Activated T-helper 1 cell treated with anti-CD3 and anti-CD28 coated beads, Interleukin-12 subunit alpha, Interleukin-12 subunit beta, Interleukin-2, Interleukin-4 antibody, amounts not matched to agents 30 ng/mL and 10 ng/mL and 1 ng/mL, durations not matched to agents 14 hours and 24 hours and 36 hours (primary cell): ENCODE measurements around the gene PIP4K2A. TPM values are rescaled to one million over a fixed set of nuclear protein-coding genes. Genes with fewer than 3 reads are reported as not detected.
A peak's percentile ranks its signal among the peaks of the same experiment; 100 is the strongest.

ENCODE experiments used
- DNase-seq: peaks from one replicate; pipeline ENCODE4 v3.0.0; 2021; ENCODE audit warnings: low spot score
- H3K27ac Mint-ChIP-seq: one replicate; pipeline ENCODE4 v1.8.0; 2021; ENCODE audit warnings: mild to moderate bottlenecking, mixed read lengths
- H3K27me3 Mint-ChIP-seq: one replicate; pipeline ENCODE4 v1.8.0; 2022; ENCODE audit warnings: mild to moderate bottlenecking, moderate library complexity, mixed read lengths; ENCODE audit not compliant: insufficient read depth
- H3K36me3 Mint-ChIP-seq: one replicate; pipeline ENCODE4 v1.8.0; 2021; ENCODE audit warnings: low read depth, mixed read lengths
- H3K4me1 Mint-ChIP-seq: one replicate; pipeline ENCODE4 v1.8.0; 2021; ENCODE audit warnings: low read depth, mixed read lengths
- H3K4me3 Mint-ChIP-seq: one replicate; pipeline ENCODE4 v1.8.0; 2021; ENCODE audit warnings: mild to moderate bottlenecking, moderate library complexity, mixed read lengths
- H3K9me3 Mint-ChIP-seq: one replicate; pipeline ENCODE4 v1.8.0; 2021; ENCODE audit warnings: mixed read lengths
- intact Hi-C: fragments of 100-400 bp; cut with micrococcal nuclease; formaldehyde crosslinking; loops from one replicate; pipeline ENCODE4 v1.15.1; 2024
- total RNA-seq: library from RNA; stranded (reverse); gene quantifications from 2 replicates; pipeline ENCODE4 v1.2.3, GENCODE V29; 2022

Gene PIP4K2A
- total RNA-seq, 1 donor from 2014 or later, result 92.7 TPM

DNA sequence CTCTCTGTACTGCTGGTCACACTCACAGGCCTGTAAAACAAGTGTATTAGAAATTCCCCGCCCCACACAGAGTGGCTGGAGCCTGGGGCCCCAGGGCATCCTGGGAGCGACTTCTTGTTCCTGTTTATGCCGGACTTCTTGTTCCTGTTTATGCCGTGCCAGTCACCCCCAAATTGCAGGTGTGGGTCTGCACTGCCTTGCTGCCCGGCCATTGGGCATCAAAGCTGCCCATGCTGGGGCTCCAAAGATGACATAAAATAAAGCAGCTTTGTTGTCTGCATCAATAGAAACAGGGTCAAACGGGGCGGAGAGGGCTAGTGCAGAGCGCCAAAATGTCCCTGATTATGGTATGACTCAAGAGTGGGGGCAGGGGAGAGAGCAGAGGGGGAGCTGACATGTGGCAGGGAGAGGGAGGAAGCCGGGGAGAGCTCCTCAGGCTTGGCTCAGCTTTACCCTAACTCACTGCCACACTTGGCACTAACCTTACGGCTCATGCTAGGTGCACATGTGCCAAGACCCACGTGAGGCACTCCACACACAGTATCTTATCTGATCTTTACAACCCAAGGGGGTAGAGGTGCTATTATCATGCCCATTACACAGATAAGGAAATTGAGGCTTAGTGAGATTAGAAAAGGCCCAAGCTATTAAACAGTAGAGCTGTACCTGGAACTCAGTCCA, 98.4 kb downstream of the PIP4K2A start:
- Mint-ChIP-seq H3K27ac (no peak overlapping the region), H3K9me3 (no peaks in the 10 kb centered on the region), H3K27me3 (no peaks in the 10 kb centered on the region), H3K36me3 (peaks cover 17% of the 10 kb centered on the region), H3K4me1 (peaks cover 79% of the 10 kb centered on the region), H3K4me3 (peak overlapping the region; percentile 12)
- intact Hi-C loops, result no loop called here
- no peak for DNase-seq

DNA sequence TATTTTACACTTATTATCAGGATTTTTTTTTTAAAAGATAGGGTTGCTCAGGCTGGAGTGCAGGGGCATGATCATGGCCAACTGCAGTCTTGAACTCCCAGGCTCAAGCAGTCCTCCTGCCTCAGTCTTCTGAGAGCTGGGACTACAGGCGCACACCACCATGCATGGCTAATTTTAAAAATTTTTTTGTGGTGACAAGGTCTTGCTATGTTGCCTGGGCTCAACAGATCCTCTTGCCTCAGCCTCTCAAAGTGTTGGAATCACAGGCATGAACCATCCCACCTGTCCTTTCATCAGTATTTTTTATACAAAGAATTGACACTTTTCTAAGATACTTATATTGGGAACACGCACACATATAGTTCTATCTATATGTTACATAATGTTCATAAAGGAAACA, 99.3 kb downstream of the PIP4K2A start:
- Mint-ChIP-seq H3K4me1 (peaks cover 79% of the 10 kb centered on the region), H3K9me3 (no peaks in the 10 kb centered on the region), H3K36me3 (peaks cover 16% of the 10 kb centered on the region), H3K4me3 (no peak overlapping the region), H3K27me3 (no peaks in the 10 kb centered on the region), H3K27ac (no peak overlapping the region)
- intact Hi-C loops, result no loop called here
- DNase-seq, result no peak

DNA sequence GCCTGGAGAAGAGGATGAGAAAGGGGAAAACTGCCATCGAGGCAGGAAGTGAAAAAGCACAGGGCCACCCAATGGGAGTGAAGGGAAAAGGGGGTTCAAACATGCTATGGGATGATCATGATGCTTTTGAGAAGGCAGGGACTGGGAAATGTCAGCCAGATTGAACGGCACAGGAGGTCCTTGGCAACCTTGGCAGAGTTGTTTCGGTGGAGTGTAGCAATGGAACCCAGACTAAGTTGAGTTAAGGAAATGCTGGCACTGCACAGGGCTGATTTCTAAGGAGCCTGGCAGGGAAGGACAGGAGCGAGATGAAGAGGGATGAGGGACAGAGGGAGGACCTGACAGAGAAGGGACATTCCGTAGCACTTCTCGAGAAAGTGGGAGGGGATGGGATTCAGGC, 101.4 kb downstream of the PIP4K2A start:
- Mint-ChIP-seq H3K36me3 (peaks cover 26% of the 10 kb centered on the region), H3K4me1 (peaks cover 85% of the 10 kb centered on the region), H3K27me3 (no peaks in the 10 kb centered on the region), H3K9me3 (no peaks in the 10 kb centered on the region), H3K4me3 (peak overlapping the region; percentile 38), H3K27ac (peak overlapping the region; percentile 21)
- no peak for DNase-seq
- intact Hi-C loops, result loop anchor here (5.0 kb wide), 1 partner anchor 41 kb away; no protein-coding TSS in a partner anchor

DNA sequence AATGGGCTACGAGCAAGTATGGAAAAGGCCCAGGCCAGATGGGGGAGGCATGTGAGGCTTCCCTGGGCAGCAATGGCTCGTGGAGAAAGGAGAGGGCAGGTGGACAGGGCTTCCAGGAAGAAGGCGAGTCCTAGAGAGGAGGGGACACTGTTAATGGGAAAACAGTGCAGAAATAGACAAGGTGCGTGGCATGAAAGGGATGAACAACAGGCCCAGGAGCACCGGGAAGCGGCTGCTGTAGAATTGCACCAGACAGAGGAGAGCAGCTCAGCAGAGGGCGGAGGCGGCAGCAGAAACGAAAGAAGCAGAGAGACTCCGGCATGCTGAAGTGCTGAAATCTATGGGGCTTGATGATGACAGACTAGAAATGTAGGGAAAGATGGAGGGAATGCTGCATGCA, 102.1 kb downstream of the PIP4K2A start:
- intact Hi-C loops, result loop anchor here (1.0 to 5.0 kb wide), 2 partner anchors 18 to 40 kb away; no protein-coding TSS in a partner anchor
- DNase-seq, result peak; percentile 30
- peak overlapping the region; percentile 21 for H3K27ac Mint-ChIP-seq
- peaks cover 29% of the 10 kb centered on the region for H3K36me3 Mint-ChIP-seq
- H3K4me1 Mint-ChIP-seq, result peaks cover 83% of the 10 kb centered on the region
- no peaks in the 10 kb centered on the region for H3K27me3 Mint-ChIP-seq
- peak overlapping the region; percentile 38 for H3K4me3 Mint-ChIP-seq
- H3K9me3 Mint-ChIP-seq, result no peaks in the 10 kb centered on the region

DNA sequence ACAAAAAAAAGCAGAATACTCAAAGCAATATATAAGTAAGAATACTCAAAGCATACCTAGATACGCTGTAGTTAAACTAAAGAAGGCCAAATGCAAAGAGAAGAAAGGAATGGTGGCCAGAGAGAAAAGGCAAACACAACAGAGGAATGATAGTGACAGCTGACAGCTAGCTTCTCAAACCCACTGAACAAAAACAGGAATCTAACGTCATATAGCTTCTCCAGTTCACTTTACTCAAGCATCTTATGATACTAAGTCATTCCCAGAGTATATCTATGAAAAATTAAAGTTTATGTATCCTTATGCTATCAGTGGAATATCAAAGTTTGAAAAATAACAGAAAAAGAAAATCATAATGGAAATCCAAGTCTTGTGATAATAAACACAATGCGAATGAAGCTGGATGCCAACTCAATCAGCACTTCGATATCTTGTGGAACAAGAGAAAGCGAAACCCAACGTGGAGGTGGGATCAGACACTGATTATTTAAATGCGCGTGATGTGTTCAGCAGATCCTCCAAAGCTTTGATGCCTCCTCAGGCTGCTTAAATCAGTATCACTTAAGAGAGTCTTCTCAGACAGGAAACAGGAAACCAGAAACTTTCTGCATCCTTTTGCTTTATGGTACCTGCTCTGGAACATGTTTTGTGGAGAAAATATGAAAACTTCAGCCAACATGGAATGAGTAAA, 102.8 kb downstream of the PIP4K2A start:
- H3K27me3 Mint-ChIP-seq, result no peaks in the 10 kb centered on the region
- H3K9me3 Mint-ChIP-seq, result no peaks in the 10 kb centered on the region
- peak; percentile 72 for DNase-seq
- H3K27ac Mint-ChIP-seq, result peak overlapping the region; percentile 21
- intact Hi-C loops, result loop anchor here (1.0 to 5.0 kb wide), 5 partner anchors 12 to 101 kb away; no protein-coding TSS in a partner anchor
- H3K36me3 Mint-ChIP-seq, result peaks cover 32% of the 10 kb centered on the region
- peaks cover 90% of the 10 kb centered on the region for H3K4me1 Mint-ChIP-seq
- H3K4me3 Mint-ChIP-seq, result peak overlapping the region; percentile 38

DNA sequence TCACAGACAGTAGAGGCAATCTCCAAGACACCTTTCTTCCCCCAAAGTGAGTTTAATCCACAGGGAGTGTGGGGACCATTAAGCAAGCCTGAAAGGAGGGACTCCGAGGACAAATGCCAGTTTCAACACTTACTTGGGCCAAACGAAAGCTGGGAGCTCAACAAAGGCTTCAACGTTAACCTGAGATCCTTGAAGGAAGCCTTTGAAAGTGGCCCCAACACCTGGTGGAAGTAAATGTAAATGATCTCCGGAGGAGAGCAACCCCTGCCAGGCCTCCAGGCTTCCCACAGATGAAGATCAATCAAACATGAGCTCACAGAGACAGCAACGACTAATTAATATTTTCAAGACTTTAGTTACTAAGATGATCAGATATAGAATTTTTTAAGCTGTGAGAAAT, 103.8 kb downstream of the PIP4K2A start:
- intact Hi-C loops, result loop anchor here (1.0 to 5.0 kb wide), 4 partner anchors 11 to 102 kb away; no protein-coding TSS in a partner anchor
- DNase-seq, result no peak
- Mint-ChIP-seq H3K27me3 (no peaks in the 10 kb centered on the region), H3K4me3 (peak overlapping the region; percentile 38), H3K27ac (peak overlapping the region; percentile 35), H3K4me1 (peaks cover 89% of the 10 kb centered on the region), H3K36me3 (peaks cover 39% of the 10 kb centered on the region), H3K9me3 (no peaks in the 10 kb centered on the region)

DNA sequence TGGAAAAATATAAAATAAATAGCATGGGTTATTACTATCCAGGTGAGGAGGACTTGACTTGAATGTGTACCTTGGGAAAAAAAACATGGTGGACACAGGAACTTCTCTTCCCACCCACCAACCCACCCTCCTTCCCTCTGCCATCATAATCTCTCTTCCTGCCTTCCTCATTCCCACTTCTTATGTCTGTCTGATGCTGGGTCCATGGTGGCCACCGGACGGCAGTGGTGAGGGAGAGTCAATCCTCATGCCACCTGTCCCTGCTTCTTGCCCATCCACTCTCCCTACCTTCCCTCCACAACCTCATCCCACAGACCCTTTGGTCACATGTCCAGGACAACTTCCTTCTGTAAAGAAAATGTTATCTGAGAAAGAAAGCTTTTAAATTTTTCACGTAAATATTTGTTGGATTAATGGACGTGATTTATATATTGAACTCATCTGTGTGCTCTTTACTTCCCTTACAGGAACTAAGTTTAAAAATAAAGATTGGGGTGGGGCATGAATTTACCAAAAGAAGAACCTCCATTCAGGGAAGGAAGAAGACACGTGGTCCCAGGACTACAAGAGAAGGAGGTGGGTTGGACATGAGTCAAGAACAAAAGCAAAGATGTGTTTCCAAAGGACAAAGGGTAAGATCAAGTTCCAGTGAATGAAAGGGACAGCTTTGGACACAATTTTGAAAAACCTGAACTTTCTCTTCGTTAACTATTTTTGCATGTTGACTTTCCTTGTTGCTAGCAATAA, 104.5 kb downstream of the PIP4K2A start:
- H3K9me3 Mint-ChIP-seq, result no peaks in the 10 kb centered on the region
- peaks cover 43% of the 10 kb centered on the region for H3K36me3 Mint-ChIP-seq
- no peaks in the 10 kb centered on the region for H3K27me3 Mint-ChIP-seq
- intact Hi-C loops, result loop anchor here (5.0 kb wide), 1 partner anchor 38 kb away; no protein-coding TSS in a partner anchor
- peak overlapping the region; percentile 38 for H3K4me3 Mint-ChIP-seq
- H3K27ac Mint-ChIP-seq, result peak overlapping the region; percentile 26
- H3K4me1 Mint-ChIP-seq, result peaks cover 92% of the 10 kb centered on the region
- no peak for DNase-seq

DNA sequence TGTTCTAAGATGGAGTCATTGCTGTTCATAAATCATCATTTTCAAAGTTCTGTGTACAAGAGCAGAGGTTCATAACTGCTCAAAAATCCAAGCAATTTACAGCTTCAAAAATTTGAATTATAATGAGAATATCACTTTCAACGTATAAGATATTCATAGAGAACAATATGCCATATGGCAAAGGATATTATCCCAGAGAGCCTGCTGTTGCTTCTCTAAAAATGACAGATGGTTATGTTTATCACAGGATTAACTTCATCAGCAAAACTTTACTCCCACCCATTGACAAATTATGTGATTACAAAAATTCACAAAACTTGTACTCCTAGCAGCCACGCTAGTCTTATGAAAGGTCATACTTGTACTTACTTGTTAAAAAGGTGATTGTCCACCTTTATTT, 105.1 kb downstream of the PIP4K2A start:
- Mint-ChIP-seq H3K4me3 (no peak overlapping the region), H3K36me3 (peaks cover 43% of the 10 kb centered on the region), H3K27me3 (no peaks in the 10 kb centered on the region), H3K9me3 (no peaks in the 10 kb centered on the region), H3K4me1 (peaks cover 88% of the 10 kb centered on the region), H3K27ac (no peak overlapping the region)
- no peak for DNase-seq
- intact Hi-C loops, result no loop called here

DNA sequence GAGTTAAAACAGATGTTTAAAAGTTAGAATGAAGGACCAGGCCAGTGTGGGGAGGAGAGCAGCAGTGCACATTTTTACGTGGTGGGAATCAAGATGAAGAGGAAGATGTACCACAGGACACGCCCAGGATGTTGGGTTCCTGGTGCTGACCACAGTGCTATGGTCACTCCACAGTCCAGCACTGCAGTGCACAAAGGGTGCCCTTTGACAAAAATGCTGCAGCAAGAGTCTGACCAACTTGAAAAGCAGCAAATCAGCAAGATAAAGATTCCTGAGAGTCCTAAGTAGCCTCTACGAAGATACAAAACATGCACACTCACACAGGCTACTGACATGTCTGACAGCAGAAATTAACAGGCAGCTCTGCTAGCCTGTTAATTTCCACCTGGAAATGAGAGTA, 107.1 kb downstream of the PIP4K2A start:
- H3K4me1 Mint-ChIP-seq, result peaks cover 73% of the 10 kb centered on the region
- H3K27ac Mint-ChIP-seq, result peak overlapping the region; percentile 50
- DNase-seq, result no peak
- H3K36me3 Mint-ChIP-seq, result peaks cover 34% of the 10 kb centered on the region
- intact Hi-C loops, result no loop called here
- H3K4me3 Mint-ChIP-seq, result no peak overlapping the region
- H3K9me3 Mint-ChIP-seq, result no peaks in the 10 kb centered on the region
- H3K27me3 Mint-ChIP-seq, result no peaks in the 10 kb centered on the region

DNA sequence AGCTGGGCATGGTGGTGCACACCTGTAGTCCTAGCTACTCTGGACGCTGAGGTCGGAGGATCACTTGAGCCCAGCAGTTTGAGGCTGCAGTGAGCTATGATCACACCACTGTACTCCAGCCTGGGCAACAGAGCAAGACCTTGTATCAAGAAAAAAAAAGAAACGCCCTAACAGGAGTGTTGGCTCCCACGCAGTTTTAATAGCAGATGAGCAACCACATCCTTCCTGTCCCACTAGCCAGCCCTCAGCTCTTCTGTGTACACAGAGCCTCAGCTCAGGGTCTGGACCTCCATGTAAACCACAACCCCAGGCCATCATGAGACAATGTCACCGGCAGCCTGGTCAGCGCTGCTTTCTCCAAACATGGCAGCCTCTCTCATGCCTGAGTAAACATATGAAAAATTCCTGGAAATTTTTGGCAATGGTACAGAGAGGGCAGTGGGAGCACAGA, 108.2 kb downstream of the PIP4K2A start:
- Mint-ChIP-seq H3K9me3 (no peaks in the 10 kb centered on the region), H3K4me1 (peaks cover 70% of the 10 kb centered on the region), H3K27me3 (no peaks in the 10 kb centered on the region), H3K4me3 (peak overlapping the region; percentile 3), H3K27ac (no peak overlapping the region), H3K36me3 (peaks cover 39% of the 10 kb centered on the region)
- intact Hi-C loops, result no loop called here
- DNase-seq, result no peak

DNA sequence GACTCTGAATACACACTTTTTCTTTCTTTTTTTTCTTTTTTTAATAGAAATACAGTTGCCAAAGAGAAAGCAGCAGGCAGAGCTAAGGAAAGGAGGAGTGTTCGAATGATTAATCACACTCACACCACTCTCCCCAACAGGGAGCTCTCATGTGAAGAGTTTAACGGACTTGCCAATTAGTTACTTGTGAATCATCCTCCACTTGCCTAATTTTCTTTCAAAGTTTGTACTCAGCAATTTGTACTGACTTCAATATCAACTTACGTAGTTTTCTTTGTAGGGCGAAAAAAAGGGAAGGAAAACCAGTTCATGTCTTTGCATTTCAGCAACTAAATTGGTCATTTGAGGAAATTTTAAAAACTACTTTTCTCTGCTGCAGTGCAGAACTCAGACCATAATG, 109.2 kb downstream of the PIP4K2A start:
- Mint-ChIP-seq H3K9me3 (no peaks in the 10 kb centered on the region), H3K27me3 (no peaks in the 10 kb centered on the region), H3K4me3 (peak overlapping the region; percentile 24), H3K27ac (no peak overlapping the region), H3K36me3 (peaks cover 39% of the 10 kb centered on the region), H3K4me1 (peaks cover 70% of the 10 kb centered on the region)
- no peak for DNase-seq
- intact Hi-C loops, result no loop called here

DNA sequence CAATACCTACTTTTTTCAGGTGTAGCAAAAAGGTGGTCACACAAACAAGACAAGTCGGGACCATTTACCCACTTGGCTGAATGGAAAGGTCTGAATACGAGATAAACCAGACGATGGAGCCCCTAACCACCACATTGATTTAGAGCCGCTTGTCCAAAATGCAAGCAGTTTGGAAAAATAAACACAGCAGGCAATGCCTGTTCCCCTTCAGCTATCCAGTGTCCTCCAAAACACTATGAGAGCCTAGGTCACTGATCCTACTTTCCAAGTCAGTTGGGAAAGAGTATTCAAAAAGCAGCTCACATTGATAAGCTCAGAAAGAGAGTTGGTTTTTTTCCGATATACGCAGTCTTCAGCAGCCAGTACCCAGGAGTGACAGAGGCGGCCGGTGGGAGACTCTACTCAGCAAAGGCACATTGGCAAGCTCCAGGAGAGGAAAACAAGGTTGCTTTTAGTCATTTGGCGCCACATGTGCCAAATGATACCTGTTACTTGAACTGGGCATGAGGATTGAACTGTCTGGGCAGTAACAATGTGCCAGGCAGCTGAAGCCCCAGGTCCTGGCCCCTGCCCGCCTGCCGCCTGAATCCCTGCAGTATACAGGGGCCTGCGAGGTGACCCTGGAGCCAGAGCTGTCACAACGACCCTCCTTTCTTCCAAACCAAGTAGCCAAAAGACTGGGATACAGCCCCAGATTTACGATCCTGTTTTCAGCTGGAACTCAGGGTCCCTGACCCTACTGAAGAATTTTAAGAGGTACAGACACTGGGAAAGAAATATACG, 109.8 kb downstream of the PIP4K2A start:
- H3K36me3 Mint-ChIP-seq, result peaks cover 37% of the 10 kb centered on the region
- no peak for DNase-seq
- no peaks in the 10 kb centered on the region for H3K9me3 Mint-ChIP-seq
- no peak overlapping the region for H3K4me3 Mint-ChIP-seq
- no peaks in the 10 kb centered on the region for H3K27me3 Mint-ChIP-seq
- H3K4me1 Mint-ChIP-seq, result peaks cover 70% of the 10 kb centered on the region
- H3K27ac Mint-ChIP-seq, result no peak overlapping the region
- intact Hi-C loops, result no loop called here
